ENCODE data around the gene RIMBP2. TPM values are rescaled to one million over a fixed set of nuclear protein-coding genes. Genes with fewer than 3 reads are reported as not detected.
A peak's percentile ranks its signal among the peaks of the same experiment; 100 is the strongest.

The RIMBP2 gene
- polyA plus RNA-seq, 3 donors: 16.5 to 26.5 (median 20.9) TPM

- DNase-seq (ENCODE audit: extremely low read depth in 1 of 11, low read depth in 9 of 11, low spot score in 4 of 11): no peak
Measured at GRCh38 chr12:130452546-130452945, 263.6 kb downstream of the RIMBP2 start.

GRCh38 chr12:130451001-130451930 is 264.8 kb downstream of the RIMBP2 start:
- DNase-seq (ENCODE audit: extremely low read depth in 1 of 11, low read depth in 9 of 11, low spot score in 4 of 11): no peak

GRCh38 chr12:130449291-130449690 is 266.8 kb downstream of the RIMBP2 start:
- no peak for DNase-seq (ENCODE audit: extremely low read depth in 1 of 11, low read depth in 9 of 11, low spot score in 4 of 11)

GRCh38 chr12:130448044-130448821 is 267.9 kb downstream of the RIMBP2 start:
- DNase-seq (ENCODE audit: extremely low read depth in 1 of 11, low read depth in 9 of 11, low spot score in 4 of 11): no peak

GRCh38 chr12:130447655-130447965 is 268.5 kb downstream of the RIMBP2 start:
- no peak for DNase-seq (ENCODE audit: extremely low read depth in 1 of 11, low read depth in 9 of 11, low spot score in 4 of 11)

GRCh38 chr12:130446846-130447654 is 269.0 kb downstream of the RIMBP2 start:
- no peak for DNase-seq (ENCODE audit: extremely low read depth in 1 of 11, low read depth in 9 of 11, low spot score in 4 of 11)

- no peak for DNase-seq (ENCODE audit: extremely low read depth in 1 of 11, low read depth in 9 of 11, low spot score in 4 of 11)
Measured at GRCh38 chr12:130444986-130445385, 271.1 kb downstream of the RIMBP2 start.

GRCh38 chr12:130444061-130444460 is 272.0 kb downstream of the RIMBP2 start:
- no peak for DNase-seq (ENCODE audit: extremely low read depth in 1 of 11, low read depth in 9 of 11, low spot score in 4 of 11)

- no peak for DNase-seq (ENCODE audit: extremely low read depth in 1 of 11, low read depth in 9 of 11, low spot score in 4 of 11)
Measured at GRCh38 chr12:130441771-130442760, 274.0 kb downstream of the RIMBP2 start.

- no peak for DNase-seq (ENCODE audit: extremely low read depth in 1 of 11, low read depth in 9 of 11, low spot score in 4 of 11)
Measured at GRCh38 chr12:130440411-130441080, 275.6 kb downstream of the RIMBP2 start.

- DNase-seq (ENCODE audit: extremely low read depth in 1 of 11, low read depth in 9 of 11, low spot score in 4 of 11): no peak
Measured at GRCh38 chr12:130439250-130439649, 276.8 kb downstream of the RIMBP2 start.

GRCh38 chr12:130438711-130439110 is 277.4 kb downstream of the RIMBP2 start:
- DNase-seq (ENCODE audit: extremely low read depth in 1 of 11, low read depth in 9 of 11, low spot score in 4 of 11): no peak

GRCh38 chr12:130438243-130438620 is 277.9 kb downstream of the RIMBP2 start:
- no peak for DNase-seq (ENCODE audit: extremely low read depth in 1 of 11, low read depth in 9 of 11, low spot score in 4 of 11)

GRCh38 chr12:130437555-130438242 is 278.4 kb downstream of the RIMBP2 start:
- DNase-seq (ENCODE audit: extremely low read depth in 1 of 11, low read depth in 9 of 11, low spot score in 4 of 11): peak in 1 of 11 donors; percentile 6

- no peak for DNase-seq (ENCODE audit: extremely low read depth in 1 of 11, low read depth in 9 of 11, low spot score in 4 of 11)
Measured at GRCh38 chr12:130436741-130437501, 279.2 kb downstream of the RIMBP2 start.

- DNase-seq (ENCODE audit: extremely low read depth in 1 of 11, low read depth in 9 of 11, low spot score in 4 of 11): no peak
Measured at GRCh38 chr12:130435826-130436225, 280.3 kb downstream of the RIMBP2 start.

GRCh38 chr12:130435331-130435730 is 280.8 kb downstream of the RIMBP2 start:
- DNase-seq (ENCODE audit: extremely low read depth in 1 of 11, low read depth in 9 of 11, low spot score in 4 of 11): no peak
